HL-60 (cell line): ENCODE results near the gene FREM1.

Experiments used
- CTCF ChIP-seq: IDR thresholded peaks from one replicate; pipeline ENCODE4 v1.5.1; 2011; ENCODE audit warnings: low read length, control low read depth, inconsistent platforms; ENCODE audit not compliant: insufficient read depth
- POLR2AphosphoS5 ChIP-seq: IDR thresholded peaks from 2 replicates; pipeline ENCODE4 v1.6.1; 2012; ENCODE audit warnings: low read depth
- REST ChIP-seq: IDR thresholded peaks from 2 replicates; pipeline ENCODE4 v1.6.1; 2012; ENCODE audit warnings: low read depth; ENCODE audit not compliant: insufficient replicate concordance

GRCh38 chr9:14956208-14956607 is 46.0 kb upstream of the FREM1 start:
- TF ChIP-seq CTCF (no peak), REST (no peak), POLR2AphosphoS5 (no peak)
